ENCODE data around the gene LRRTM4.

DNA sequence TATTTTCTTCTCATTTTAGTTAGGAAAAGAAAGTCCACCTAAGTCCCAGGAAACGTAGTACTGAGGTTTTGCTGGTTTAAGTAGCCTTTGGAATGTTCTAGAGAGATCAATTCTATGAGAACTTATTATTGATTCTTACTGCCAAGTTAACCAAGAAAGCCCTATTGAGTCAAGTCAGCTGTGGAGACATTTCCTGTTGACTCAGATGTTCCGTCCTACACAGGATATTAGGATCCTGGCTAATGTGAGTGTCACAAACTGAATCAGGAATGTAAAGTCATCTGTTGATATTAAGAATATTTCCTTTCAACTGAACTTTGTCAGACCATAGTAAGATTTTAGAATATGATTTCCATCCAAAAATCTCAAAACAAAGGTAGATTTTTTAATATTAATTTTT, 654.3 kb downstream of the LRRTM4 start:
- TF ChIP-seq, protein P1, sequence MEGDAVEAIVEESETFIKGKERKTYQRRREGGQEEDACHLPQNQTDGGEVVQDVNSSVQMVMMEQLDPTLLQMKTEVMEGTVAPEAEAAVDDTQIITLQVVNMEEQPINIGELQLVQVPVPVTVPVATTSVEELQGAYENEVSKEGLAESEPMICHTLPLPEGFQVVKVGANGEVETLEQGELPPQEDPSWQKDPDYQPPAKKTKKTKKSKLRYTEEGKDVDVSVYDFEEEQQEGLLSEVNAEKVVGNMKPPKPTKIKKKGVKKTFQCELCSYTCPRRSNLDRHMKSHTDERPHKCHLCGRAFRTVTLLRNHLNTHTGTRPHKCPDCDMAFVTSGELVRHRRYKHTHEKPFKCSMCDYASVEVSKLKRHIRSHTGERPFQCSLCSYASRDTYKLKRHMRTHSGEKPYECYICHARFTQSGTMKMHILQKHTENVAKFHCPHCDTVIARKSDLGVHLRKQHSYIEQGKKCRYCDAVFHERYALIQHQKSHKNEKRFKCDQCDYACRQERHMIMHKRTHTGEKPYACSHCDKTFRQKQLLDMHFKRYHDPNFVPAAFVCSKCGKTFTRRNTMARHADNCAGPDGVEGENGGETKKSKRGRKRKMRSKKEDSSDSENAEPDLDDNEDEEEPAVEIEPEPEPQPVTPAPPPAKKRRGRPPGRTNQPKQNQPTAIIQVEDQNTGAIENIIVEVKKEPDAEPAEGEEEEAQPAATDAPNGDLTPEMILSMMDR (optimal IDR thresholded peaks at IDR 0.05 in 1 of 3, IDR thresholded peaks at IDR 0.05 in 1 of 3, conservative IDR thresholded peaks at IDR 0.05 in 1 of 3; ENCODE audit: extremely low read depth in 1 of 3, insufficient read depth in 2 of 3, low read length in 3 of 3): no peak
- TF ChIP-seq EZH2 (IDR thresholded peaks at IDR 0.05; ENCODE audit: low read length): no peak
